Measurements from ENCODE around the gene TRUB2.

The TRUB2 gene

GRCh38 chr9:128344931-128345605 is 22.8 kb upstream of the TRUB2 start:
- no peaks in the 10 kb centered on the region for H3K27me3 ChIP-seq
- no peak overlapping the region for H3K27ac ChIP-seq
- H3K4me1 ChIP-seq (ENCODE audit: control insufficient read depth in 1 of 2, insufficient read depth in 1 of 2, low read depth in 1 of 2, low read length in 1 of 2) = peaks cover 11 to 13% of the 10 kb centered on the region in 2 experiments
- H3K9me3 ChIP-seq = no peaks in the 10 kb centered on the region
- H3K4me3 ChIP-seq (ENCODE audit: low read depth in 1 of 2, low read length in 1 of 2) = no peak overlapping the region
- H3K36me3 ChIP-seq = peaks cover 38% of the 10 kb centered on the region
- TF ChIP-seq, protein P1, sequence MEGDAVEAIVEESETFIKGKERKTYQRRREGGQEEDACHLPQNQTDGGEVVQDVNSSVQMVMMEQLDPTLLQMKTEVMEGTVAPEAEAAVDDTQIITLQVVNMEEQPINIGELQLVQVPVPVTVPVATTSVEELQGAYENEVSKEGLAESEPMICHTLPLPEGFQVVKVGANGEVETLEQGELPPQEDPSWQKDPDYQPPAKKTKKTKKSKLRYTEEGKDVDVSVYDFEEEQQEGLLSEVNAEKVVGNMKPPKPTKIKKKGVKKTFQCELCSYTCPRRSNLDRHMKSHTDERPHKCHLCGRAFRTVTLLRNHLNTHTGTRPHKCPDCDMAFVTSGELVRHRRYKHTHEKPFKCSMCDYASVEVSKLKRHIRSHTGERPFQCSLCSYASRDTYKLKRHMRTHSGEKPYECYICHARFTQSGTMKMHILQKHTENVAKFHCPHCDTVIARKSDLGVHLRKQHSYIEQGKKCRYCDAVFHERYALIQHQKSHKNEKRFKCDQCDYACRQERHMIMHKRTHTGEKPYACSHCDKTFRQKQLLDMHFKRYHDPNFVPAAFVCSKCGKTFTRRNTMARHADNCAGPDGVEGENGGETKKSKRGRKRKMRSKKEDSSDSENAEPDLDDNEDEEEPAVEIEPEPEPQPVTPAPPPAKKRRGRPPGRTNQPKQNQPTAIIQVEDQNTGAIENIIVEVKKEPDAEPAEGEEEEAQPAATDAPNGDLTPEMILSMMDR (IDR thresholded peaks at IDR 0.05) = no peak

GRCh38 chr9:128343855-128344254 is 21.6 kb upstream of the TRUB2 start:
- Histone ChIP-seq H3K27ac (no peak overlapping the region), H3K4me3 (ENCODE audit: low read depth in 1 of 2, low read length in 1 of 2) (no peak overlapping the region), H3K9me3 (no peaks in the 10 kb centered on the region), H3K27me3 (no peaks in the 10 kb centered on the region), H3K36me3 (peaks cover 26% of the 10 kb centered on the region), H3K4me1 (ENCODE audit: control insufficient read depth in 1 of 2, insufficient read depth in 1 of 2, low read depth in 1 of 2, low read length in 1 of 2) (peaks cover 20% of the 10 kb centered on the region in 2 experiments)
- TF ChIP-seq, protein P1 (IDR thresholded peaks at IDR 0.05) = no peak

DNA sequence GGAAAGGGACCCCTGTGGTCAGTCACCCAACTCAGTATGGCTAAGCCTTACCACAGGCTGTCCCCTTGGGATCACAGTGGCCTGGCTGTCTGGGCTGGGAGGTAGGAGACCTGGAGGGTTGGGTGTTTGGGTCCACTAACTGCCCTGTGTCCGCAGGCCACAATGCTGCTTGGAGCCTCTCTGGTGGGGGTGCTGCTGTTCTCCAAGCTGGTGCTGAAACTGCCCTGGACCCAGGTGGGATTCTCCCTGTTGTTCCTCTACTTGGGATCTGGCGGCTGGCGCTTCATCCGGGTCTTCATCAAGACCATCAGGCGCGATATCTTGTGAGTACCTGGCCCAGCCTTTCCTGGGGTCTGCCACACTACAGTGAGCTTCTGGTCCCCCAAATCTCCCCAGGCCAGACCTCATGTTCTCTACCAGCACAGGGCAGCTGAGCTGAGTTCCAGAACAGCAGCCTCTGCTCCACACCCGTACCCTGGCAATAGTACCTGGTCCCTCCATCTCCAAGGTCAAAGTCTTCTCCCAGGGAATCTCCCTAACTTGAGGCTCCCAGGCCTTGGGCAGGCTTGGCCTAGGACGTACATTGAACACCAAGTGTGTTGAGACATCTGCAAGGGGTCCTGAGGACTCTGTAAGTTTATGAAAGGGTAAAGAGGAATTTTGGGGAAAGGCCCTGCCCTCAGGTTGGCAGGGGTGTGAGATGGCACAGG is 20.9 kb upstream of the TRUB2 start:
- TF ChIP-seq, protein P1 (IDR thresholded peaks at IDR 0.05) = no peak
- Histone ChIP-seq H3K36me3 (peaks cover 19% of the 10 kb centered on the region), H3K4me3 (ENCODE audit: low read depth in 1 of 2, low read length in 1 of 2) (no peak overlapping the region), H3K27ac (no peak overlapping the region), H3K4me1 (ENCODE audit: control insufficient read depth in 1 of 2, insufficient read depth in 1 of 2, low read depth in 1 of 2, low read length in 1 of 2) (peaks cover 20% of the 10 kb centered on the region in 2 experiments), H3K27me3 (no peaks in the 10 kb centered on the region), H3K9me3 (no peaks in the 10 kb centered on the region)

DNA sequence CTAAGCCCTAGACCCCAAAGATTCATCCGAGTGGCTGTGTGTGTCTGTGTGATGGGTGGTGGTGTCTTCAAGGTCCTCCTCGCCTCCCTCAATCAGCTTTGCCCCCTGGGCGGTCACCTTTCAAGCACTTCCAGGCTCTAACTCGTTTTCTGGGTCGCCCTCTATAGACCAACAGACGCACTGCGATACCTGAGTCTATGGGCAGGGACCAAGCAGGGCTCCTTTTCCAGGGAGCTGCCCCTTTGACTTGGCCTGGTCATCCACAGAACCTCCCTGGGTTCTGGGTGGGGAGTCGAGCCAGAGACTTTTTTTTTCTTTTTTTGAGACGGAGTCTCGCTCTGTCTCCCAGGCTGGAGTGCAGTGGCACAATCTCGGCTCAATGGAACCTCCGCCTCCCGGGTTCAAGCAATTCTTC is 19.2 kb upstream of the TRUB2 start:
- Histone ChIP-seq H3K4me1 (ENCODE audit: control insufficient read depth in 1 of 2, insufficient read depth in 1 of 2, low read depth in 1 of 2, low read length in 1 of 2) (peaks cover 20% of the 10 kb centered on the region in 2 experiments), H3K9me3 (no peaks in the 10 kb centered on the region), H3K4me3 (ENCODE audit: low read depth in 1 of 2, low read length in 1 of 2) (peak overlapping the region; percentile 68 to 75), H3K27ac (peak overlapping the region; percentile 63), H3K27me3 (no peaks in the 10 kb centered on the region), H3K36me3 (peaks cover 9% of the 10 kb centered on the region)
- TF ChIP-seq, protein P1 (IDR thresholded peaks at IDR 0.05) = peak; percentile 50

GRCh38 chr9:128340691-128341434 is 18.6 kb upstream of the TRUB2 start:
- Histone ChIP-seq H3K4me1 (ENCODE audit: control insufficient read depth in 1 of 2, insufficient read depth in 1 of 2, low read depth in 1 of 2, low read length in 1 of 2) (peaks cover 20% of the 10 kb centered on the region in 2 experiments), H3K4me3 (ENCODE audit: low read depth in 1 of 2, low read length in 1 of 2) (peak overlapping the region; percentile 68 to 75), H3K36me3 (peaks cover 9% of the 10 kb centered on the region), H3K27me3 (no peaks in the 10 kb centered on the region), H3K27ac (peak overlapping the region; percentile 63), H3K9me3 (no peaks in the 10 kb centered on the region)
- TF ChIP-seq, protein P1 (IDR thresholded peaks at IDR 0.05) = no peak
